A549 (cell line): ENCODE data around the gene PIK3R1.

Experiments
- CEBPB ChIP-seq, 2 experiments: fragments of >200 bp in 1 of 2; sonication (Bioruptor Twin) in 1 of 2; formaldehyde crosslinking in 1 of 2; IDR thresholded peaks; 2 replicates each; pipeline ENCODE4 v1.6.1; 2012 to 2016
- CTCF ChIP-seq: fragments of >200 bp; sonication (Bioruptor Twin); formaldehyde crosslinking; IDR thresholded peaks from 3 replicates; pipeline ENCODE4 v1.5.1; 2016
- EP300 ChIP-seq, 2 experiments: fragments of >200 bp; sonication (Bioruptor Twin); formaldehyde crosslinking; IDR thresholded peaks; 2 replicates in 1 of 2; 3 replicates in 1 of 2; pipeline ENCODE4 v1.6.1; 2016 to 2017
- FOSL2 ChIP-seq, 2 experiments: fragments of 450-650 bp in 1 of 2; fragments of >200 bp in 1 of 2; sonication (Bioruptor Twin) in 1 of 2; formaldehyde crosslinking; IDR thresholded peaks; 2 replicates each; pipeline versions ENCODE4 v1.5.0 to v1.6.1; 2016 to 2020; ENCODE audit warnings: mild to moderate bottlenecking in 1 of 2, moderate library complexity in 1 of 2
- GATA3 ChIP-seq: IDR thresholded peaks from 2 replicates; pipeline ENCODE4 v1.6.1; 2012; ENCODE audit warnings: borderline replicate concordance
- HMGXB4 ChIP-seq: fragments of 250-450 bp; sonication (Bioruptor Pico); IDR thresholded peaks from 2 replicates; pipeline ENCODE4 v1.5.0; 2021; ENCODE audit warnings: mild to moderate bottlenecking, moderate library complexity, borderline replicate concordance
- JUNB ChIP-seq: fragments of >200 bp; sonication (Bioruptor Twin); formaldehyde crosslinking; IDR thresholded peaks from 2 replicates; pipeline ENCODE4 v1.6.1; 2016
- MAFK ChIP-seq: fragments of 450-650 bp; IDR thresholded peaks from 2 replicates; pipeline ENCODE4 v1.6.1; 2014; ENCODE audit not compliant: partially characterized antibody
- NR3C1 ChIP-seq: fragments of >200 bp; sonication (Bioruptor Twin); formaldehyde crosslinking; IDR thresholded peaks from 3 replicates; pipeline ENCODE4 v1.6.1; 2017
- POLR2A ChIP-seq: IDR thresholded peaks from 2 replicates; pipeline ENCODE4 v1.6.1; 2012; ENCODE audit warnings: mild to moderate bottlenecking, low read length
- REST ChIP-seq: fragments of 200-600 bp; sonication (generic); IDR thresholded peaks from 2 replicates; pipeline ENCODE4 v1.6.1; 2016; ENCODE audit warnings: antibody characterized with exemption, mild to moderate bottlenecking, moderate library complexity

- TF ChIP-seq CTCF, result no peak
- TF ChIP-seq JUNB, result no peak
- no peak for TF ChIP-seq HMGXB4 (CRISPR knock-in tag)
- no peak for TF ChIP-seq NR3C1
- no peak for TF ChIP-seq FOSL2 (IDR thresholded peaks at IDR 0.05)
- TF ChIP-seq FOSL2 (CRISPR knock-in tag; IDR thresholded peaks at IDR 0.05), result no peak
- no peak for TF ChIP-seq MAFK
- no peak for TF ChIP-seq POLR2A
- no peak for TF ChIP-seq REST
- no peak for TF ChIP-seq EP300 (IDR thresholded peaks at IDR 0.05)
- TF ChIP-seq CEBPB (IDR thresholded peaks at IDR 0.05), result no peak
- no peak for TF ChIP-seq GATA3
Observed at GRCh38 chr5:68222310-68222709, 6.8 kb downstream of the PIK3R1 start.
